Loucy (cell line): Measurements from ENCODE around the gene UNC45A.

ENCODE experiments used
- EZH2phosphoT487 ChIP-seq: fragments of 200-600 bp; IDR thresholded peaks from 2 replicates; pipeline ENCODE4 v1.6.1; 2018; ENCODE audit warnings: antibody characterized with exemption, mild to moderate bottlenecking, moderate library complexity, borderline replicate concordance
- TF ChIP-seq, protein P1 (sequence below): fragments of 200-600 bp; sonication (generic); conservative IDR thresholded peaks from 2 replicates; pipeline ENCODE4 v1.5.1; 2014; ENCODE audit warnings: mild to moderate bottlenecking, antibody characterized with exemption, low read length

DNA sequence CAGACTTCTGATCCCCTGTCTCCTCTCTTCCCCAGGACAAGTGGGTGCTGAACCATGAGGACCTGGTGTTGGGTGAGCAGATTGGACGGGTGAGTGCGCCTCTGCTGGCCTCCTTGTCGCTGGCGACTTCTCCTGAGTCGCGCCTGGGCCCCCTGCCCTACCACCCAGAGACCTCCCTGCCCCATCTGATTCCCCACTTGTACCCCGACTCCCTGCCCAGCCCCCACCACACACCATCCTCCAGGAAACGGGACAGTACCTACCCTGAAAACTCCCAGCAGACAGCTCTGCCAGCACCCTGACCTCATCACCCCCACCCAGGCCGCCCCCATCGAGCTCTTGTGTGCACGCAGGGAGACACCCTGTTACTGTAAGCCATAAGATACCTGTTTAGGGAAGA is 43.1 kb upstream of the UNC45A start:
- TF ChIP-seq, protein P1, sequence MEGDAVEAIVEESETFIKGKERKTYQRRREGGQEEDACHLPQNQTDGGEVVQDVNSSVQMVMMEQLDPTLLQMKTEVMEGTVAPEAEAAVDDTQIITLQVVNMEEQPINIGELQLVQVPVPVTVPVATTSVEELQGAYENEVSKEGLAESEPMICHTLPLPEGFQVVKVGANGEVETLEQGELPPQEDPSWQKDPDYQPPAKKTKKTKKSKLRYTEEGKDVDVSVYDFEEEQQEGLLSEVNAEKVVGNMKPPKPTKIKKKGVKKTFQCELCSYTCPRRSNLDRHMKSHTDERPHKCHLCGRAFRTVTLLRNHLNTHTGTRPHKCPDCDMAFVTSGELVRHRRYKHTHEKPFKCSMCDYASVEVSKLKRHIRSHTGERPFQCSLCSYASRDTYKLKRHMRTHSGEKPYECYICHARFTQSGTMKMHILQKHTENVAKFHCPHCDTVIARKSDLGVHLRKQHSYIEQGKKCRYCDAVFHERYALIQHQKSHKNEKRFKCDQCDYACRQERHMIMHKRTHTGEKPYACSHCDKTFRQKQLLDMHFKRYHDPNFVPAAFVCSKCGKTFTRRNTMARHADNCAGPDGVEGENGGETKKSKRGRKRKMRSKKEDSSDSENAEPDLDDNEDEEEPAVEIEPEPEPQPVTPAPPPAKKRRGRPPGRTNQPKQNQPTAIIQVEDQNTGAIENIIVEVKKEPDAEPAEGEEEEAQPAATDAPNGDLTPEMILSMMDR: no peak
- TF ChIP-seq EZH2phosphoT487: no peak
